DOHH2 (cell line): Measurements from ENCODE around the gene DNAAF9.

Experiments
- H3F3A ChIP-seq: fragments of 200-600 bp; sonication (generic), shearing (Covaris generic); 2 replicates; pipeline ENCODE4 v1.6.0; 2016; ENCODE audit warnings: antibody characterized with exemption, mild to moderate bottlenecking; ENCODE audit not compliant: control insufficient read depth, insufficient read depth
- H3K27ac ChIP-seq: fragments of 200-600 bp; sonication (generic); 2 replicates; pipeline ENCODE4 v1.5.1; 2014; ENCODE audit warnings: low read depth, mild to moderate bottlenecking, low read length, moderate library complexity
- H3K27me3 ChIP-seq: fragments of 200-600 bp; sonication (generic); 2 replicates; pipeline ENCODE4 v1.6.1; 2014; ENCODE audit warnings: mild to moderate bottlenecking, low read length, mixed read lengths; ENCODE audit not compliant: control insufficient read depth
- H3K36me3 ChIP-seq: fragments of 200-600 bp; sonication (generic); 2 replicates; pipeline ENCODE4 v1.6.1; 2014; ENCODE audit warnings: mild to moderate bottlenecking, low read length, moderate library complexity, mixed read lengths; ENCODE audit not compliant: control insufficient read depth
- H3K4me1 ChIP-seq: fragments of 200-600 bp; sonication (generic); 2 replicates; pipeline ENCODE4 v1.6.1; 2014; ENCODE audit warnings: mild to moderate bottlenecking, low read length, mixed read lengths; ENCODE audit not compliant: control insufficient read depth
- H3K4me2 ChIP-seq: fragments of 200-600 bp; sonication (generic); 2 replicates; pipeline ENCODE4 v1.6.0; 2014; ENCODE audit warnings: mild to moderate bottlenecking, low read length, moderate library complexity
- H3K4me3 ChIP-seq: fragments of 200-600 bp; sonication (generic); 2 replicates; pipeline ENCODE4 v1.5.1; 2014; ENCODE audit warnings: mild to moderate bottlenecking, low read length, mixed read lengths
- H3K79me2 ChIP-seq: fragments of 200-600 bp; sonication (generic); 2 replicates; pipeline ENCODE4 v1.6.1; 2014; ENCODE audit warnings: mild to moderate bottlenecking, low read length, mixed read lengths; ENCODE audit not compliant: control insufficient read depth
- H3K9me2 ChIP-seq: fragments of 200-600 bp; sonication (generic); replicated peaks from 2 replicates; pipeline ENCODE4 v1.6.1; 2014; ENCODE audit warnings: mild to moderate bottlenecking, low read length, mixed read lengths; ENCODE audit not compliant: control insufficient read depth
- H3K9me3 ChIP-seq: fragments of 200-600 bp; sonication (generic); 2 replicates; pipeline ENCODE4 v1.6.1; 2014; ENCODE audit warnings: antibody characterized with exemption, low read length, mixed read lengths; ENCODE audit not compliant: control insufficient read depth, insufficient read depth
- H4K20me1 ChIP-seq: fragments of 200-600 bp; sonication (generic); 2 replicates; pipeline ENCODE4 v1.6.0; 2014; ENCODE audit warnings: low read depth, mild to moderate bottlenecking, antibody characterized with exemption, low read length, moderate library complexity; ENCODE audit not compliant: control insufficient read depth, insufficient read depth
- CTCF ChIP-seq: fragments of 200-600 bp; sonication (generic); IDR thresholded peaks from one replicate; pipeline ENCODE4 v1.5.1; 2014; ENCODE audit warnings: antibody characterized with exemption, mild to moderate bottlenecking, low read depth, low read length; ENCODE audit not compliant: poor library complexity, severe bottlenecking
- EZH2phosphoT487 ChIP-seq: fragments of 200-600 bp; sonication (generic); IDR thresholded peaks from 2 replicates; pipeline ENCODE4 v1.6.1; 2017; ENCODE audit warnings: borderline replicate concordance, mild to moderate bottlenecking, antibody characterized with exemption, low read length, moderate library complexity, mixed read lengths

Gene DNAAF9

GRCh38 chr20:3364323-3365013, 43.0 kb downstream of the DNAAF9 start:
- no peak overlapping the region for H3K27ac ChIP-seq
- H3K36me3 ChIP-seq: no peaks in the 10 kb centered on the region
- no peaks in the 10 kb centered on the region for H3K4me1 ChIP-seq

GRCh38 chr20:3360752-3361151, 46.7 kb downstream of the DNAAF9 start:
- Histone ChIP-seq H3K9me3 (no peaks in the 10 kb centered on the region), H3K79me2 (no peaks in the 10 kb centered on the region), H3K4me3 (no peak overlapping the region), H3K4me2 (no peak overlapping the region), H3K36me3 (no peaks in the 10 kb centered on the region), H3K27ac (no peak overlapping the region), H3K9me2 (no peaks in the 10 kb centered on the region), H3F3A (no peaks in the 10 kb centered on the region), H3K27me3 (peaks cover 9% of the 10 kb centered on the region), H4K20me1 (no peaks in the 10 kb centered on the region), H3K4me1 (no peaks in the 10 kb centered on the region)
- TF ChIP-seq CTCF (no peak), EZH2phosphoT487 (no peak)

More at GRCh38 chr20:3364323-3365013, 43.0 kb downstream of the DNAAF9 start:
- Histone ChIP-seq H4K20me1 (no peaks in the 10 kb centered on the region), H3F3A (no peaks in the 10 kb centered on the region), H3K9me2 (no peaks in the 10 kb centered on the region), H3K4me3 (no peak overlapping the region), H3K9me3 (no peaks in the 10 kb centered on the region), H3K4me2 (no peak overlapping the region), H3K27me3 (peaks cover 15% of the 10 kb centered on the region), H3K79me2 (no peaks in the 10 kb centered on the region)
- TF ChIP-seq EZH2phosphoT487 (no peak), CTCF (no peak)

GRCh38 chr20:3358676-3359340, 48.7 kb downstream of the DNAAF9 start:
- H3K36me3 ChIP-seq: no peaks in the 10 kb centered on the region
- no peak overlapping the region for H3K4me3 ChIP-seq
- H3K9me3 ChIP-seq: no peaks in the 10 kb centered on the region
- peaks cover 4% of the 10 kb centered on the region for H3K27me3 ChIP-seq
- H3F3A ChIP-seq: no peaks in the 10 kb centered on the region
- H3K27ac ChIP-seq: no peak overlapping the region
- H3K9me2 ChIP-seq: no peaks in the 10 kb centered on the region
- H4K20me1 ChIP-seq: no peaks in the 10 kb centered on the region
- no peak for TF ChIP-seq EZH2phosphoT487
- no peak overlapping the region for H3K4me2 ChIP-seq
- H3K79me2 ChIP-seq: no peaks in the 10 kb centered on the region
- no peaks in the 10 kb centered on the region for H3K4me1 ChIP-seq
